COLO829 (cell line): ENCODE data around the gene PALMD.

Source experiments
- DNase-seq: peaks from one replicate; pipeline ENCODE4 v3.0.0; 2012; ENCODE audit warnings: low spot score

The PALMD gene

GRCh38 chr1:99635664-99636063 is 10.2 kb upstream of the PALMD start:
- DNase-seq = no peak

DNA sequence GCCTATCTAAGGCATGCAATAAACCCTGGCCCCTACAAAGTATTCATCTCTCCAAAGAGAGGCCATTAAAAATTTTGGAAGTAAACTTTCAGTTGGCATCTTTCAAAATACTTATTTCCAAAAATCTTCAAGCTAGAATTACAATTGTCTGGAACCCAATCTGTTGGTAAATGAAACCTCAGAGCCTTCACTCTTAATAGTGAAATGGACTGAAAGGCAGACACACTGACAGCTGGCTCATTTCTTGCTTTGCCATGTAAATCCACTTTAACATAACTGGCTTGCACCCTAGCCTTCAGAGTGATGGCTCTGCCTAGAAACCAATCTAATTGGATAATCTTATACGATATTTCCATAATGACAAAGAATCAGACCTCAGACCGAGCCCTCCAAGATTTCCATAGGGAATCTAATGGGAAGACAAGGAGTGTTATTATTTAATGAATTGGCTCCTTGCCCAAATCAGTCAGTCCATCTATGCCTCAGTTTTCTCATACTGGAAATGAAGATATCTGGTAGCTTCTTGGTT is 9.2 kb upstream of the PALMD start:
- no peak for DNase-seq

- DNase-seq = no peak
These were observed 7.1 kb upstream of the PALMD start for GRCh38 chr1:99638853-99639252.

GRCh38 chr1:99639408-99639807 is 6.5 kb upstream of the PALMD start:
- DNase-seq = no peak

DNA sequence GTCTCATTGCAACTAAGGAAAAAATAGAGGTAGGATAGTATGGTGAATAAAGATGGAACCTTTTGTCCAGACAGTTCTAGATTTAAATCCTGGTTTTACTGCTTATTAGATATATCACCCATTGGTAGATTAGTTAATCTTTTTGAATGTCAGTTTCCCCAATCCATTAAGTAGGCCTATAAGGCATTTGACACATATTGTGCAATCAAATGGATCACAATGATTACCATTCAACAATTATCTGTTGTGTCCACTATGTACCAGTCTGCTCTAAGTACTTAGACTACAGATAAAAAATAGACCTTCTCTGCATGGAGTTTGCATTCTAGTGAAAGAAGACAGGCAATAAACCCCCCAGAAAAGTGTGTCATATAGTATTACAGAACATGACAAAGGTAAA is 6.0 kb upstream of the PALMD start:
- no peak for DNase-seq

GRCh38 chr1:99640672-99641071 is 5.2 kb upstream of the PALMD start:
- DNase-seq = no peak

- no peak for DNase-seq
These were observed 4.4 kb upstream of the PALMD start for GRCh38 chr1:99641558-99641957.

DNA sequence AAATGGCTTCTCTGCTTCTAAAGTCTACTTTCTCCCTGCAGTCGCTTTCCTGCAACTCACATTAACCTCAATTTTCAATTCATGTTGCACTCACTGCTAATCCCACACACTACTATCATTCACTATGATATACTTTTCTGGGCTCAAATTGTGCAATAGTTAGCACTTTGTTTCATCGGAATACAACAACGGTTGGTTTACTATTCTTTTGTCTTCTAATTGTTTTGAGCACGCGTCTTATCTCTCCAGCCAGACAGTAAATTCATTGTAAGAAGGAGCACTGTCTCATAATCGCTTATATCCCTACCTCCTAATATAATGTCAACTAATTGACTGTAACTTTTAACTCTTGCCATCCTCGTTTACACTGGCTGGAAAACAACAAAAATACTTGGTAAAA is 3.9 kb upstream of the PALMD start:
- no peak for DNase-seq

DNA sequence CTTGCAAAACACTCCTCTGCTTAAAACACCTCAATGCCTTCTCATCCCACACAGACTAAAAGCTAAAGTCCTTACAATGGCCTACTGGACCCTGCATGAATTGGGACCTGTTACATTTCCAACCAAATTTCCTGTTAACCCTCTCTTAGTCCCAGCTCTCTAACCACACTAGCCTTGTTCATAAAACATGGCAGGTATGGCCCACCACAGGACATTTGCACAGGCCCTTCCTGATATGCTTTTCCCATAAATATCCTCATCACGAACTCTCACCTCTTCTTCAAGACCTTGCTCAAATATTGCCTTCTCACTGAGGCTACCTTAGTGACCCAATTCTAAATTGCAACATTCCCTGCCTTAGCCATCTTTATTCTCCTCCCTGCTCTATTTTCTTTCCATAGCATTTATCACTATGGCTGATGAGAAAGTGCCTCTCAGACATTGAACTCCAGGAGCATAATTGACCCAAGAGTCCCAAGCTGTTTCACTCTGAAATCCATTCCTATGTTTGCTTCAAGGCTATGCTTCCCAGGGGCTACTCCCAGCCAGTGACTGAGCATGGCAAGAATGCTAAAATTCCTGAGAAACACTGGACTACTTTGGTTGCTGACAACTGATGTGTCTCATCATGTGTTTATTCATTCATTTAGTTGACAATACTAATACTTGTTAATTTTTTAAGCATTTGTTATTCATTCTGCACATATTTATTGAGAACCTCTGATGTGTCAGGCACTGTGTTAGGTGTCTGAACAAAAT is 2.7 kb upstream of the PALMD start:
- no peak for DNase-seq

DNA sequence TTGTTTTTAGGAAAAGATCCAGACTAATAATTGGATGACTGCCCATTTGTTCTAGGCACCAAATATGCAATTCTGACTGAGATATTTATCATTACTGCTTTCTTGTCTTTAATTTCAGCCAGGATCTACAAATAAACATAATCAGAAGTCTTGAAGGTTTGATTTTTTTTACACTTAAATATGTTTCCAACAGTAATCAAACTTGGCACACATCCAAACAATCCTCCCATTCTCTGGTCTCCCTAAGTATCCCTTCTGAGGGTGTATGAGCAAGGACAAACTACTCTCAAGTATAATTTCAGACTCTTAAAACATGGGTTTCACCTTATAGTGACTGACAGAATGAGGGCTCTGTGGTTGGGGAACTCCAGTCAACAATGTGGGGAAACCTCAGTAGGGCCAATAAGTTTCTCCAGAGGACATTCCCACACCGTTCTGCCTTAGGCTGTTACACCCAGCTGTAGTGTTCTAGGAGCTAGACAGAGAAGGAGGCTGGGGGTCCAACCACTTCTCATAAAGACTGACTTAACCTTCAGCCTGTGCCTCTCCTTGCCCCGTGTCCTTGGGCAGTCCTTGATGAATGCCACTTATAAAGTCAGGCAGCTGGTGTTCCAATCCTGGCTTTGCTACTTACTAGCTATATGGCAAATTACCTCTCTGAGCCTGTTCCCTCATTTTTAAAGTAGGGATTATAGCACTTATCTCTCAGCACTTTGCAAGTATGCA is 1.5 kb upstream of the PALMD start:
- DNase-seq = no peak

GRCh38 chr1:99645203-99645602 is 710 bp upstream of the PALMD start:
- DNase-seq = no peak

- DNase-seq = no peak
These were observed 955 bp downstream of the PALMD start for GRCh38 chr1:99646868-99647267.

DNA sequence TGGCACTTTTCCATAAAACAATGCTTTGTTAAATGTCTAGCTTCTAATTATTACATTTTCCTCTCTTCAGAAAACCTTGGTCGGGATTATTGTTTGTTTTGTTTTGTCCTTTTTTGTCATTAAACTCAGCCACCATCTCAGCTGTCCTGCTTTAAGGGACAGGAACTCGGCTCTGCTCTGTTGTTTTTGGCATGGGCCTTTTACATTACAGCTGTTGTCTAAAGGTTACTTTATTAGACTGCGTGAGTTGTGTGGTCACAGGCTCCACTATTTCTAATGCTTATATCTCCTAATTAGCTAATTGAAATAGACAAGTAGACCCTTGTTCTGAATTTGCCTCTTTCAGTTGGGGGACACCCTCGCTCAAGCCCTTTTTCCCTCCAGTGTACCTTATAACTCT is 1.6 kb downstream of the PALMD start:
- no peak for DNase-seq

- DNase-seq = no peak
These were observed 2.2 kb downstream of the PALMD start for GRCh38 chr1:99648107-99648506.

DNA sequence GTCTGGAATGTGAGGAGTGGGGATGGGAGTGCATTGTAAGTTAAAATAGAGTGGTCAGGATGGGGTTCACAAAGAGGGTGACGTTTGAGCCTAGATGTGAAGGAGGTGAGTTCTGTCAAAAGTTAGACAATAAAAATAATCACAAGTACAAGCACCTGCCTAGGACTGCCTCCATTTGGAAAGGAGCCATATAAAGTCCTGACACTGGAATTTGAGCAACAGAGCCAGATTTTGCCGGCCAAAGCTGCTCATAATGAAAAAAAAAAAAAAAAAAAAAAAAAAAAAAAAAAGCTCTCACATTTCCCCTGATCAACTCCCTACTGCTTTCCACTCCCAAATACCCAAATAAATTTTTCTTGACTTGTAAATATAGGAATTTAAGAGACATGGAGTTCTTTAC is 4.1 kb downstream of the PALMD start:
- no peak for DNase-seq

GRCh38 chr1:99650773-99651437 is 5.0 kb downstream of the PALMD start:
- DNase-seq = no peak

DNA sequence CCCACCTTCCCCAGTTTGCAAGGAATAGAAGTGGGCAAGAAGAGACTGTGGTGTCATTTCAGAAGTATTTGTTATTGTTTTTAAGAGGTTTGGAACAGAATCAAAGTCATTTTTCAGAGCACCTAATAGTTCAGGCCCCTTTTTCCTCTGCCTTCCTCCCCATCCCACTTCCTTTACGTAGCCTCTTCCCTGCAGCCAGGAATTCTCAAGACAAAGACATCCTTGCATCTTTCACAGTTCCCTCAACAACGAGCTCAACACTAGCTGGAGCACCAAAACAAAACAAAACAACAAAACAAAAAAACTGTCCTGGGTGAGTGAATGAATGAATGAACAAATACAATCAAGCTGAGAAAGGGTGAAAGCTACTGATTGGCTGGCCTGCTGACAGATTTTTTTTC is 7.0 kb downstream of the PALMD start:
- no peak for DNase-seq

GRCh38 chr1:99655376-99655775 is 9.5 kb downstream of the PALMD start:
- DNase-seq = no peak

DNA sequence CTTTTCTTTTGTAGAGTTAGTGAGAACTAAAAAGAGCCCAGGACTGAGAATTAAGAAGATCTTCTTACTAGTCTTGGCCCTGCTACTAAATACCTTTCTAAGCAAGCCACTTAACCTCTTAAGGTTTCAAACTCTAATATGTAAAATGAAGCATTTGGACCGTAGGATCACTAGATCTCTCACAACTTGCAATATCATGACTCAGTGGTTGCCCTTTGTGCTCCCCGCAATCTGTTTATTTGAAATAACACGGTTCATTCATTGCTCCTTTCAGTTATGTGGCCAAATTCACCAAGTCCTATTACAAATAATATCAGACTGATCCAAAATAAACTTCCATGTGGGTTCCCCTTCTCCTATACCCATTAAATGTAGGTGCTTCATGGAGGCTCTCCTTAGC is 10.8 kb downstream of the PALMD start:
- no peak for DNase-seq

DNA sequence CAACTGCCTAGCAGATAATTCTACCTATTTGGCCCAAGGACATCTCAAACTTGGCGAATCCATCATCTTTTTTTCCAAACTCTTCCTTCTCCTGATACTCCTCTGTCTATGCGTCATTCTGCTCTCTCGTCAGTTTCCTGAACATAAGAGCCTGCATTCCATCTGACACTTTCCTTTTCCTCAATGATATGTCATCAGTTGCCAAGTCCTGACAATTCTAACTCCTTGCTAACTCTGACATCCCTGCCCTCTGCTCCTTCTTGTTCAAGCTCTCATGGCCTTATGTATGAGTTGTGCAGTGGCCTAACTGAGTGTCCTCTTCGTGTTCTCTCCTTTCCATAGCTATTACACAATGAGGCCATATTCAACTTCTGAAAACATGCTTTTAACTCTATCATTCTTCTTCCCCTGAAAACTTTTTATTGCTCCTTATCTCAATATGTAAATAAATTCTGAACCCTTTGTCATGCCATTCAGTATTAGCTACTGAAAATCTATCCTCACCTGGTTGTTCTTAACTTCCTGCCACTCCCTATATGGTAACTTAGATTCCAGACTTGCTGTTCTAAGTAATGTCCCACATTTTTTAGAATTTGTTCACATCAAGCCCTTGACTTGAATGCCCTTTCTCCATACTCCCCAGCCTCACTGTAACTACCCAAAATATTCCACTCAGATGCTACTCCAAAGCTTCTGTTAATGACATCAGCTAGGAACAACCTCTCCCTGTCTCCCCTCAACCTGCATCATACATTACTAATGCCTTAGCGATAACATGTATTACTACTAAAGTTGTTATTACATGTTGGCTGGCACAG is 11.5 kb downstream of the PALMD start:
- DNase-seq = no peak

DNA sequence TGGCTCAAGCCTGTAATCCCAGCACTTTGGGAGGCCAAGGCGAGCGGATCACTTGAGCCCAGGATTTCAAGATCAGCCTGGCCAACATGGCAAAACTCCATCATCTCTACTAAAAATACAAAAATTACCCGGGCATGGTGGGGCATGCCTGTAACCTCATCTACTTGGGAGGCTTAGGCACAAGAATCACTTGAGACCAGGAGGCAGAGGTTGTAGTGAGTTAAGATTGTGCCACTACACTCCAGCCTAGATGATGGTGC is 12.0 kb downstream of the PALMD start:
- no peak for DNase-seq

DNA sequence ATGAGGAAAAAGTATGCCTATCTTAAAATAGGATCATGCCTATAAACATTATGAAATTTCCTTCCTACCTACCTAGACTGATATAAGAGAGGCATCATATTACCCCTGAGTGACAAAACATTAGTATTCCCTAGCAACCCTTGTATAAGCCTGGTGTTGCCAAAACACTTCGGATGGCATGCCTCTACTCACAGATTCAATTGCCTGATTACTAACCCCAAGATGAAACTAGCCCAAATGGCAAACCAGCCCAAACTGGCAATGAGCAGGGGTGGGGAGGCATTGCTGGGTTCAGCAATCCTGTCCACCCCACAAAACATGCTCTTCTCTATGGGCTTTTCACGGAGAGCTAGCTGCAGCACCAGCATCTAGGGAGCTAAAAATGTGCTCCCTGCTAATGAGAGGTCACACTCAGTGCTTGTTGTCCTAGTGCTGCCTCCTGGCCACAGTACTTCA is 13.9 kb downstream of the PALMD start:
- no peak for DNase-seq
